Activated T-cell treated with anti-CD3 and anti-CD28 coated beads for 4 hours (primary cell): ENCODE data around the gene SERTM2.

Experiments
- DNase-seq: peaks from one replicate; pipeline ENCODE4 v3.0.0-alpha.2; 2020

The SERTM2 gene

DNA sequence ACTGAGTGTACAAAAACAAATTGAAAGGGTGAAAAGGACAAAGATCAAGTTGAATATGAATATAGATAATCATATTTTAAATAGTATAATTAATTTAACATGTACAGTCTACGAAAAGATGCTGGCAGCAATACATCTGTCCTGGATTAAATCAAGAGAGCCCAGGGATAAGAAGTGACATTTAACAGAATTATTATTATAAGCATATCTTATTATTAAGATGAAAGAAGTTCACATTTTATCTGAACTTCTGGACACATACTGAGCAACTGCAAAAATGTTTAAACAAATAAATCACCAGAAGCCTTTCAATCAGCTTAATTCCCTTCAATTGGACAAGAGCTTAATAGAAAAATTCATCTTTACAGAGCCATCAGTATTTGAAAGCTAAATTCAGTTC is 50.4 kb downstream of the SERTM2 start:
- no peak for DNase-seq

DNA sequence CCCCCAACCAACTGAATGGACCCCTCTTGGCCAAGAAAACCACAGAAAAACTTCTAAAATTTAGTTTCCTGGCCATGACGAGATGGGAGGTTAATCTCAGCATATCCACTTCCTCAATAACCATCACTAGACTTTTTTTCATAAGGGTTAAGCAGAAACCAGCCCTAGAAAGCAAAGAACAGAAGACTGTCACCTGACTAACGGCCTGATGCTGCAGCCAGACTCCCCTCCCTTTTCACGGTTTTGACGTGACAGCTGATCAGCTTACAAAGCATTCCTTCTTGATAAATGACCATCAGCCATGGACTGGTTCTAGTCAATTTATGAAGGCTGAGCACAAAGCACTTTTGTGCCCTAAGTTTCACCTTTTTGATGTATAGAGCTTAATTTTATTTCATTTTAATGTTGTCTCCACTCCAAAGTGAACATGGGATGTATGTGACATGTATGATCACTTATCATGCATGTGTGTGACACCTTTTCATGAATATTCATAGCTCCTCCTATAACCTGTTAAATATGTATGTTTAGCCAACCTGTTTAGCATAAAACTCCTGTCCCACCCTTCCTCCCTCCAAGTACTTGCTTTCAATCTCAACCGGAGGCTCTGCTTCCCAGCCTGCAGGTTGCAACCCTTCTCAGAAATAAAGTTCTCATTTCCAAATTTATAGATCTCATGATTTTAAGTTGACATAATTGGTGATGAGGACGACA is 56.3 kb downstream of the SERTM2 start:
- DNase-seq, result no peak

DNA sequence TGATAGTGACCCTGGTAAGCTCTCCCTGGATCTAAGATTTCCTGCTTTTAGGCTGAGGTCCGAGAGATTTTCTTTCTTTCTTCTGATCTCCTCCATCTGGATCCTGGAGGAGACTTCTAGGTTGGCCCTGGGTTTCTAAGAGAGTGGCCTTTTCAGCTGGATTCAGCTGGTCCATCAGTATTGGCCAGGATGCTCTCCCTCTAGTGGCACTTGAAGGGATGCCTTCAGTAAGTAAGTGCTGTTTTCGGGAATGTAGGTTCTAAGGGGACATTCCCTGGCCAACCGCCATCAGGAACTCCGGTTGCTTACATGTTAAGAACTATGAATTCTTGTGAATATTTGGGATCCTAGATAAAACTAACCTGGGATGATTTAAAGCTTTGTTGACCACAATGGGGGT is 56.9 kb downstream of the SERTM2 start:
- no peak for DNase-seq

DNA sequence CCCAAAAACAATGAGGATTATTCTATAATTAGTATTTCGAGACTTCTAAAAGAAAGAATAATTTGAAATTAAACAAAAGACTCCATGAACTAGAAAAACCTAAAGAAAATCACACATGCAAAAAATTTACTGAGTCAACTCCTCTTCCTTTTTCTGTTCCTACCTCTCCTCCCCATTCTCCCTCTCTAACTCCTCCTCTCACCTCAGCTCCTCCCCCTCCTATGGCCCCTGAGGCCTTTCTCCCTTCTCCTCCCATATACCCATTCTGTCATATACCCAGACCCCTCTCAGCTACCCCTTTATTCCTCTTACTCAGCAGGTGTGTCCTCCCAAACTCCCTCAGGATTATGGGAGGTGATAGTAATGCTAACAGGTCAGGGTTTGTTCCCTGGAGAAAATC is 57.4 kb downstream of the SERTM2 start:
- DNase-seq, result no peak
